ENCODE measurements around the gene ITPA. TPM values are rescaled to one million over a fixed set of nuclear protein-coding genes. Genes with fewer than 3 reads are reported as not detected.
A peak's percentile ranks its signal among the peaks of the same experiment; 100 is the strongest.

ITPA gene
- total RNA-seq, 1 experiment from 2014 or later: 69.2 TPM

DNA sequence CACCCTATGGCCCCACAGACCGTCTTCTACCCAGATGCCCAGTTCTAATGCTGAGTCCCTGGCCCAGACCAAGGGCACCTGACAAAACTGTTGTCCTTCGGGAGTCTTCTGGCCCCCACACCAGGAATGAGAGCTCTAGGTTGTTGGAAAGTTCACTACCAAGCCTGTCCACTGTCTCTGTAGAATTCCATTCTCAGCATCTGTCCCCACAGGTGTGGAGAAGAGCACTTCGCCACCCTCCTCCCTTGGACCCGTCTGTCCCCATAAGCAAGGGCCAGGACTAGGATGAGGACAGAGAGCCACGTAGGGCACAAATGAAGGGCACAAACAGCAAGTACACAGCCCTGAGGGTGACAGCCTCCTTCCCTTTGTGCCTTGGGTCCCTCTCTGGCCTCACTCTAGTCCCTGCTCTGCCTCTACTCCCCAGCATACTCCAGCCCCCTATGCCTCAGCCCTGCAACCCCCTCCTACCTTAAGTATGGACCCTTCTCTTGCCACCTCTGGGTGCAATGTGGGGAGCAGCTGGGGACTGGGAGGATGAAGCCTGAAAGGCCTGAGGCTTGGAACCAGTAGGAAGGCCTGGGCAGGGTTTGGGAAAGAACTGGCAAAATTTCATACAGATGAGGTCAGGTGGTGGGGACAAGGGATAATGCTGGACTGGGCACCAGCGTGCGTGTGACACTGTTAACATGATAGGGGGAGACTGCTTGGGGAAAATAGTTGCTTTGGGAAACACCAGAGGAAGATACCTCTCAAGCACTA lies 40.3 kb upstream of the ITPA start:
- POLR2A ChIA-PET (ENCODE audit: unreplicated experiment): no interaction called here
- no peaks in the 10 kb centered on the region for H3K79me2 ChIP-seq (ENCODE audit: low read depth)
- no peak overlapping the region for H3K27ac ChIP-seq
- no peak overlapping the region for H3K4me2 ChIP-seq
- no peaks in the 10 kb centered on the region for H3K27me3 ChIP-seq (ENCODE audit: insufficient read depth, low read depth)
- no peak overlapping the region for H3K4me3 ChIP-seq
- no peak for DNase-seq
- no peaks in the 10 kb centered on the region for H3K9me2 ChIP-seq (ENCODE audit: insufficient read depth)
- BruUV-seq (replicated peaks): no TSS peak
- no peak for TF ChIP-seq EZH2 (IDR thresholded peaks at IDR 0.05; ENCODE audit: low read depth)
- TF ChIP-seq, protein P1, sequence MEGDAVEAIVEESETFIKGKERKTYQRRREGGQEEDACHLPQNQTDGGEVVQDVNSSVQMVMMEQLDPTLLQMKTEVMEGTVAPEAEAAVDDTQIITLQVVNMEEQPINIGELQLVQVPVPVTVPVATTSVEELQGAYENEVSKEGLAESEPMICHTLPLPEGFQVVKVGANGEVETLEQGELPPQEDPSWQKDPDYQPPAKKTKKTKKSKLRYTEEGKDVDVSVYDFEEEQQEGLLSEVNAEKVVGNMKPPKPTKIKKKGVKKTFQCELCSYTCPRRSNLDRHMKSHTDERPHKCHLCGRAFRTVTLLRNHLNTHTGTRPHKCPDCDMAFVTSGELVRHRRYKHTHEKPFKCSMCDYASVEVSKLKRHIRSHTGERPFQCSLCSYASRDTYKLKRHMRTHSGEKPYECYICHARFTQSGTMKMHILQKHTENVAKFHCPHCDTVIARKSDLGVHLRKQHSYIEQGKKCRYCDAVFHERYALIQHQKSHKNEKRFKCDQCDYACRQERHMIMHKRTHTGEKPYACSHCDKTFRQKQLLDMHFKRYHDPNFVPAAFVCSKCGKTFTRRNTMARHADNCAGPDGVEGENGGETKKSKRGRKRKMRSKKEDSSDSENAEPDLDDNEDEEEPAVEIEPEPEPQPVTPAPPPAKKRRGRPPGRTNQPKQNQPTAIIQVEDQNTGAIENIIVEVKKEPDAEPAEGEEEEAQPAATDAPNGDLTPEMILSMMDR (conservative IDR thresholded peaks at IDR 0.05): no peak
- no peaks in the 10 kb centered on the region for H4K20me1 ChIP-seq (ENCODE audit: insufficient read depth)
- H3F3A ChIP-seq (ENCODE audit: insufficient read depth, low read depth): peaks cover 3% of the 10 kb centered on the region
- no peaks in the 10 kb centered on the region; the same call in 1 of the 2 replicates for H3K4me1 ChIP-seq (replicated peaks; ENCODE audit: insufficient read depth)
- CTCF ChIA-PET: no interaction called here
- no peaks in the 10 kb centered on the region for H3K36me3 ChIP-seq (ENCODE audit: low read depth)
- no peaks in the 10 kb centered on the region for H3K9me3 ChIP-seq (ENCODE audit: insufficient read depth, low read depth)
- no peak overlapping the region for H2AFZ ChIP-seq
- intact Hi-C loops (cut with micrococcal nuclease; ENCODE audit: unreplicated experiment): no loop called here

DNA sequence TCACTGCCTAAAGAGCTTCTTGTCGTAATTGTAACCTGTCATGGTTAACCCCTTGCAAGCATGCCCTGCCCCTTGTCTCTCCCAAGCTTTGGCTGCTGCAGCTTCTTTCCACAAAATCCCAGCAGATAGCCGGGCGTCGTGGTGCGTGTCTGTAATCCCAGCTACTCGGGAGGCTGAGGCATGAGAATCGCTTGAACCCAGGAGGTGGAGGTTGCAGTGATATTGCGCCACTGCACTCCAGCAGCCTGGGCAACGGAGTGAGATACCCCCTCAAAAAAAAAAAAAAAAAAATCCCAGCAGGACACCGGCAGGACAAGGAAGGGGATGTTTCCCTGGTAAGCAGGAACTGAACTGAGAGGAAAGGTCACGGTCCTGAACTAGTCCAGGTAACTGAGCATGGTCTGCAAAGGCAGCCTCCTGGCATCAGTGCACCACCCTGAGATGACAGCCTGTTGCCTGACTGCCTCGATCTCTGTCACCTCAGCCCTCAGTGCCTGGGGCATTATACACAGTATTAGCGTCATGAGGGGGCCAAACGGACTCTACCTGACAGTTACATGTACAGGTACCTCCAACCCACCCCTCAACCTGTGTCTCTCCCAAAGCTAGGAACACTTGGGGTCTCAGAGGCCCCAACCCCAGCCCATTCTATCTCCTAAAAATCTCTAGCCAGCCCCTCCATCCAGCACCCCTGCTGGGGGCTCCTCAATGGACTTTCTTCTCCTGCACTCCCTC lies 37.7 kb upstream of the ITPA start:
- Histone ChIP-seq H4K20me1 (ENCODE audit: insufficient read depth) (no peaks in the 10 kb centered on the region), H3K4me3 (no peak overlapping the region), H3K36me3 (ENCODE audit: low read depth) (no peaks in the 10 kb centered on the region), H3K4me2 (no peak overlapping the region), H3F3A (ENCODE audit: insufficient read depth, low read depth) (peaks cover 8% of the 10 kb centered on the region), H3K4me1 (replicated peaks; ENCODE audit: insufficient read depth) (peaks cover 13% of the 10 kb centered on the region), H2AFZ (no peak overlapping the region), H3K27ac (no peak overlapping the region), H3K9me3 (ENCODE audit: insufficient read depth, low read depth) (no peaks in the 10 kb centered on the region), H3K9me2 (ENCODE audit: insufficient read depth) (no peaks in the 10 kb centered on the region), H3K27me3 (ENCODE audit: insufficient read depth, low read depth) (no peaks in the 10 kb centered on the region), H3K79me2 (ENCODE audit: low read depth) (no peaks in the 10 kb centered on the region)
- no peak for DNase-seq
- intact Hi-C loops (cut with micrococcal nuclease; ENCODE audit: unreplicated experiment): no loop called here
- no peak for TF ChIP-seq EZH2 (IDR thresholded peaks at IDR 0.05; ENCODE audit: low read depth)
- TF ChIP-seq, protein P1 (conservative IDR thresholded peaks at IDR 0.05): no peak
- BruUV-seq (replicated peaks): TSS peak; percentile 37
- ChIA-PET POLR2A (ENCODE audit: unreplicated experiment) (no interaction called here), CTCF (interaction anchor here (0.7 kb wide), 1 partner anchor 929 kb away, joined by 18 read pairs; no protein-coding TSS in a partner anchor)

DNA sequence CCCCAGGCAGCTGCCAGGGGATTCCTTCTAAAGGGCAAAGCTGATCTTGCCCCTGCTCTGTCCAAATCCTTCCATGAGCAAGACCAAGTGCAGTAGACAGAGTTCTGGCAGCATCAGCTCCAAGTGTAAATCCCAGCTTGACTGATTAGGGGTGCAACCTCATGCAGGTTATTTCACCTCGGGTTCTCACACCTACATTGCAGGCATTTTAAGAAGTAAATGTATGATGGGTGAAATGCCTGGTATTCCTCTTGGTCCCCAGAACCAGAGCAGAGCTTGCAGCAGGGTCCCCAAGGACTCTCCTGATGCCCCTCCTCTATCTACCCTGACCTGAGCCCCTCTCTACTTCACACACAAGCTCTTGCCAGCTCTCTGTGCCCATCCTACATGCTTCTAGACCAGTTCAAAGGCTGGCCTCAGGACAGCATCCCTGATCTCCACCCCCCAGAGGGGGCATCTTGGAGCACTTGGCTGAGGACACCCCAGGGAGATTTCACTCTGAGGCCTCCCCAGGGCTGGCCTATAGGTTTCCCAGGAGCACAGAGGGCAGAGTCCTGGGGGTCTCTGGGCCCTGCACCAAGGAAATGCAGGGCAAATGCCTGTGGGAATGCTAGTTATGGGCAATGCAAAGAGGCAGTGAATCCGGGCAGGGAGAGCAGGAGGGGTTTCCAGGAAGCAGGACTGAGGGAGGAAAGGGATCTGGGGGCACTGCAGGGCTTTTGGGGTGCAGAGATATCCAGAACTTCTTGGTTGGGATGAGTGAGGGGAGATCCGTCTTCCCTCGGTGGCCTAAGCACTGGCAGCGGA lies 37.0 kb upstream of the ITPA start:
- Histone ChIP-seq H3K9me2 (ENCODE audit: insufficient read depth) (no peaks in the 10 kb centered on the region), H2AFZ (no peak overlapping the region), H4K20me1 (ENCODE audit: insufficient read depth) (no peaks in the 10 kb centered on the region), H3K4me3 (peak overlapping the region; percentile 99; the same call in 1 of the 2 replicates), H3K27me3 (ENCODE audit: insufficient read depth, low read depth) (no peaks in the 10 kb centered on the region), H3K36me3 (ENCODE audit: low read depth) (no peaks in the 10 kb centered on the region), H3K4me2 (peak overlapping the region; percentile 80), H3K27ac (no peak overlapping the region), H3K9me3 (ENCODE audit: insufficient read depth, low read depth) (no peaks in the 10 kb centered on the region), H3K79me2 (ENCODE audit: low read depth) (no peaks in the 10 kb centered on the region), H3F3A (ENCODE audit: insufficient read depth, low read depth) (peaks cover 8% of the 10 kb centered on the region), H3K4me1 (replicated peaks; ENCODE audit: insufficient read depth) (peaks cover 13% of the 10 kb centered on the region)
- no peak for TF ChIP-seq EZH2 (IDR thresholded peaks at IDR 0.05; ENCODE audit: low read depth)
- no TSS peak for BruUV-seq (replicated peaks)
- DNase-seq: no peak
- CTCF ChIA-PET: no interaction called here
- POLR2A ChIA-PET (ENCODE audit: unreplicated experiment): interaction anchor here (0.5 kb wide), 1 partner anchor 46 kb away, joined by 19 read pairs; no protein-coding TSS in a partner anchor
- intact Hi-C loops (cut with micrococcal nuclease; ENCODE audit: unreplicated experiment): no loop called here

Measured in PC-9 (cell line).